NCI-H146 (cell line): ENCODE data around the gene WDR75.
A peak's percentile ranks its signal among the peaks of the same experiment; 100 is the strongest.
"Not testable (repeated sequence)": the region's sequence is repeated elsewhere in the genome, so short reads cannot be mapped to it uniquely, and the experiment has no call there.

Experiments used
- DNase-seq: peaks from one replicate; lab custom pipeline; 2025; lab: John Stamatoyannopoulos, UW

Gene WDR75

DNA sequence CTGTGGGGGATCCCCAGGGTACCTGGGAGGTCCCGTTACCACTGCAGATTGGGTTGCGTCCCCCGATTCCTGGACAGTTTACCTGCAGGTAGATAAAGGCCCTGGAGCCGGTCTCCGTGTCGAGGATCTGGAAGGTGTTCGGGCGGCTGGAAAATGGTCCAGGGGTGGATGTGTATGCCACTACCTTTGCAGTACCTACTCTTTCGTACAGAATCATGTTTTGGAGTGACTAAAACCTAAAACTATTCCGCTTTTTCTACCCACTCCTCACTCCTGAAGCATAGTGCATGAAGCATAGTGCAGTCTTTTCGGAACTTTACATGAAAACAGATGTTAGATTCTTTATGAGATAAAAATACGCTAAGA is 418 bp downstream of the WDR75 start:
- no peak for DNase-seq

DNA sequence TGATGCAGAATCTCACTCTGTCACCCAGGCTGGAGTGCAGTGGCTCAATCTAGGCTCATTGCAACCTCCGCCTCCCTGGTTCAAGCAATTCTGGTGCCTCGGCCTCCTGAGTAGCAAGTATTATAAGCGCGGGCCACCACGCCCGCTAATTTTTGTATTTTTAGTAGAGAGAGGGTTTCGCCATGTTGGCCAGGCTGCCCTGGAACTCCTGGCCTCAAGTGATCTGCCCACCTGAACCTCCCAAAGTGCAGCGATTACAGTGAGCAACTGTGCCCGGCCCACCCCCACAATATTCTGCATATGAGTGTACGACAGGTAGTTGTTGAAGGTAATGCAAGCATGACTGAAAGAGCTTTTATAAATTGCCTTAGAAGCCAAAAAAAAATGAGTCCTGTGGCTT is 1.2 kb downstream of the WDR75 start:
- DNase-seq = no peak

DNA sequence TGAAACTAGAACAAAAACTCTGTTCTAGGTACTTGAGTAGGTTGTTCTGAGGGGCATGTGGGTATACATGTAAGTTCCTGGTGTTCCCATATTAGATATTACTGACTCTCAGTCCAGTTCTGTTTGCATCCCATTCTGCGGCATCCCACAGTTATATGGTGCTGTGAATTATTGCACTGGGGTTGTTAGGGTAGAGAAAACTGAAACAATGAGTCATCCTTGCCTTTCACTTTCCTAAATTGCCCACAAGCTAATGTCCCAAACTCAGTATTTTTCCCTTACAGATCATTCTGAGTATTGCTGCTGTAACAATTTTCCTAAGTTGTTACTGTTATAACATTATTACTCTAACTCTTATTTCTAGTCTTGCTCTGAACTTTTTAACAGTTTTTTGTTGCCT is 3.0 kb downstream of the WDR75 start:
- DNase-seq = no peak

DNA sequence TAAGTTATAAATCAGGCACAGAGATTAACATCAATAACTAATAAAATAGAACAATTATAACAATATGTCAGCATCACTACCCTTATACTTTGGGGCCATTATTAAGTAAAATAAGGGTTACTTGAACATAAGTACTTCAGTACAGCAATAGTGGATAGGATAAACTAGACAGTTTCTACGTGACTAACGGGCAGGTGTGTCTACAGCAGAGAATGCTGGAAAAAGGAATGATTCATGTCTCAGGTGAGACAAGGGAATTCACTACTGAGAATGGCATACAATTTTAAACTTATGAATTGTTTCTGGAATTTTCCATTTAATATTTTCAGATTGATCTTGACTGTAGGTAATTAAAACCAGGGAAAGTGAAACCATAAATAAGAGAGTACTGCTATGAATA is 5.5 kb downstream of the WDR75 start:
- no peak for DNase-seq

DNA sequence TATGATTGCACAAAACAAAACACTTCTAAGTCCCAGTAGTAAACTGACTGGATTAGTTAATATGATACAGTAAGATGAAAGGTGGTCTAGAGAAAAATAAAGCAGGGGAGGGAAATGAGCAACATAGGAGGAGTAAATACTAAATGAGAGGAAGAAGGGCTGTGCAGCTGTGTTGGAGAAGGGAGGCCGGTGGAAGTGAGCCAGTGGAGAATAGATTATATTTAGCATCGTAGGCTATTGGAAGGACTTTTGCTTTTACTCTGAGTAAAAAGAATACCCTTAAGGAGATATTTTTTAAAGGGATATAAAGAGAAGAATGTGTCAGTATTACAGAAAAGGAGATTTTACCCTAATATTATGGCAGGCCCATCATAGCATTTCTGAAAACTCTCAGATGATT is 12.7 kb downstream of the WDR75 start:
- no peak for DNase-seq

DNA sequence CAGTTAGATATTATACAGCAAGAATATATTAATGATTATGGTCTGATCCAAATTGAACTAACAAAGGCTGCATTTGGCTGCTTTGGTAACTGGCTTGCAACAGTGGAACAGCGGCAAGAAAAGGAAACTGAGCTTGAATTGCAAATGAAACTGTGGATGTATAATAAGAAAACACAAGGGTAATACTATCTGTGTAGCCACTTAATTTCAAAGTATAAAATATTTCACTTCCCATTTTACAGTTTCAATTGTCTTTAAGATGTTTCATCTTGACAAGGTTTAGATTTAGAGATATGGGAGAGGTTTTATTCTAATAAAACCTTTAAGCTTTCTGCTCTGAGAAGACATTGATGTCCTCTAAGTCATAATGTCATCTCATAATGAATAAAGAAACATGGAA is 23.8 kb downstream of the WDR75 start:
- DNase-seq = no peak

DNA sequence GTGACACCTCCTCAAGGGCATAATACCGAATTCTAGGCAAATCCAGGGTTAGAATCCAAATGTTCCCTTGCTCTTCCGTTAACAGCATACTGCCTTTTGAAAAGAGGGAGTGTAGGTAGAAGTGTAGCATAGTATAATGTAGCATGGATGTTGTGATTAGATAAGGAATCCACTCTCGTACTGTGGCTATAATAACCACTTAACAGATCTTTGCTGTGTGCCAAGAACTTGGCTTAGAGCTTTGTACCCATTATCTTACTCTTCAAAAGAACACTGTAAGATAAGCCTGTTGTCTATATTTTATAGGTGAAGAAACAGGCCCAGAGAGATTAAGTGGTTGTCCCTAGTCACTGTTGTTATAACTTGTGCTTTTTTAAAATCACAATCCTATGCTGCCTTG is 24.2 kb downstream of the WDR75 start:
- DNase-seq = no peak

DNA sequence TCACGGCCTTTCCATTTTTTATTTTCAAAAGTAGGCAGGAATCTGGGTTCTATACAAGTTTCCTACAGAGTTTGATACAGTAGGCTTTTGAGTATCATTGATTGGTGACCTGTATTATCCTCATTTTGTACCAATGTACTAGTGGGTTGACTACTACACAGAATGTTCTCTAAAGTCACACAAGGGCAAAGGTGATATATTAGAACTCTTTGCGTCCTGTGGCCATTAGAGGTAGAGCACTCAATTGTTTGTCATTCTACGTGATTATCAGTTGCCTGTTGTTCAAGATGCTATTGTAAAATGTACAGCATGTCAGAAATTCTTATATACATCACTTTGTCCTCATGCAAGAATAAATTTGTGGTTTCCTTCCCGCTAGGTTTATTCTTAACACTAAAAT is 24.8 kb downstream of the WDR75 start:
- no peak for DNase-seq

DNA sequence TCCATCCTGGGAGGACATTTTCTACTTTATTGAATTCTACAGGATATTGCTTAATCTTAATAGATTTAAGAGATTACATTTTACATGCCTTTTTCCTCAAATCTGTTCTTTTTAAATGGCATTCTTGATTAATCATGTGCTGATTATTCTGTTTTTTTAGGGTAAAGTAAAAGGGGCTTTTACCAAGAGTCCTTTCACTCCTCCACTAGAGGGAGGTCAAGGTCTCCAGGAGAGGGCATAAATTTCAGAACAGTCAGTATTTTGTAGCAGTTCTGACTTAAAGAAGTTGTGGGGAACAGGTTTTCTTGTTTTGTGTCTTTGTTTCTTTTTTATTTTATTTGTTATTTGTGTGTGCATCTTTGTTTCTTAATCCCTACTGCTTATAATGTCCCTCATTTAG is 25.4 kb downstream of the WDR75 start:
- peak; percentile 2 for DNase-seq

DNA sequence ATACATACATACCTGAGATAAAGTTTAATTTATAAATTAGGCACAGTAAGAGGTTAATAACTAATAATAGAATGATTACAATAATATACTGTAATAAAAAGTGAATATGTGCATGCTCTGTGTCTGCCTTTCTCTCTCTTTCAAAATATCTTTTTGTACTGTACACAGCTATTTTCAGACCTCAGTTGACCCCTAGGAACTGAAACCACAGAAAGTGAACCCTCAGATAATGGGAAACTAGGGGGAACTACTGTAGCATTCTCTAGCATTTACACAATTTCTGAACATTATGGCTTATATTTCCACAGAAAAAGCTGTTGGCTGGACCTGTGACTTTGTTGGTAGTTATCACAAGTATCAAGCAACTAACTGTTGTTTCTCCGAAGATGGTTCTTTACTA is 25.9 kb downstream of the WDR75 start:
- DNase-seq = no peak

DNA sequence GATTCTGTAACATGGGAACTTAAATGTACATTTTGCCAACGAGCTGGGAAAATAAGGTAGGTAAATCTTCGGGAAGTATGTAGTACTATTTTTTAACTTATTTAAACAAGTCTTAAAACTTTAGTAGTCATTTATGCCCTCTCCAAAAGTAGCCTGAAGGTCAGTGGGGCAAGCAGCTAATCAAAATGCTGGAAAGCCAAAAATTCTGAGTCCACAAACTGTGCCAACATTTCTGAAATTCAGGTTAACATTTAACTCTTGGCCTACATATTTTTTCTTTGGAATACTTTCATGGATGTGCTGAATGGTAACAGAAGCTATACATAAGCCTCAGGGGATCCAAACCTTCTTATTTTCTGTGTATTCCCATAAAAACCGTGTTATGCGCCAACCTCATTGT is 26.3 kb downstream of the WDR75 start:
- no peak for DNase-seq

DNA sequence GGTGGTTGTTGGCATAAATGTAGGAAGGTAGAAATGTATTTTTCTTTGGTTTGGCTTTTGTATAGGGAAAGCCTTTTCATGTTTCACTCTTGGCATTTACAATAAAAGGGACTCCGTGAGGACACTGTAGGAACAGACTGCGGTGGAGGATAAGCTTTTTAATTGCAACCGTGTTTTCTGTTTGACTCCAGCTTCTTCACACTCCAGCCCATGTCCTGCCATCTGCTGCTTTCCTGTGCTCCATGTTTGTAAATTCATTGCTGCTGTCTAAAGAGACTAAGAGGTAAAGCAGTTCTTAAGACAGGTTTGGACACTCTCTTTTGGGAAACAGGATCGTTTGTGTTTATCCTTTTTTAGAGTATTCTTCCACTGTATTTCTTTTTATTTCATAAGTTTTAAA is 33.3 kb downstream of the WDR75 start:
- no peak for DNase-seq

DNA sequence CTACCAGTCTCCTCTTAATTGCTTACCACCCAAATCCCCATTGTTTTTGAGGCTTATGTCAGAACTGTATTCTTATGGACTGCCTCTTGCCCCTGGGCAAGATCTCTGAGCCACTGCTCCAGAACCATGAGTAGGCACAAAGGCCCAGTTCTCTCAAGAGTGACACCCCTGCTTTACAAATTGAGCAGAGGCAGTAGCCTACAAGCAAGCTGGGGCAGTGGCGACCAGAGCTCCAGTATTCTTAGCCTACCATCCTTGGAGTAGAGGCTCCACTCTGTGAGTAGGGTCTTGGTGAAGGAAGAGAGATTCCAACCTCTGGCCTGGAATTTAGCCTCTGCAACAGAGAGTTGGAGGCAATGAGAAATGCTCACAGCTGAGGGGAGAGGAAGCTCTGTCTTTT is 36.5 kb downstream of the WDR75 start:
- no peak for DNase-seq

DNA sequence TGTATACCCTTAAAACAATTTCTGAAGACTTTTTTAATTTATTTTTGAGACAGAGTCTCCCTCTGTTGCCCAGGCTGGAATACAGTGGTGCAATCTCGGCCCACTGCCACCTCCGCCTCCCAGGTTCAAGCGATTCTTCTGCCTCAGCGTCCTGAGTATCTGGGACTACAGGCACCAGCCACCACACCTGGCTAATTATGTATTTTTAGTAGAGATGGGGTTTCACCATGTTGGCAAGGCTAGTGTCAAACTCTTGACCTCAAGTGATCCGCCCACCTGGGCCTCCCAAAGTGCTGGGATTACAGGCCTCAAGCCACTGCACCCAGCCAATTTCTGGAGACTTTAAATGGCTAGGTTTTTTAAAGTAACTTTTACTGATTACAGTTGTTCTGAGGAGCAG is 37.0 kb downstream of the WDR75 start:
- not testable (repeated sequence) for DNase-seq

DNA sequence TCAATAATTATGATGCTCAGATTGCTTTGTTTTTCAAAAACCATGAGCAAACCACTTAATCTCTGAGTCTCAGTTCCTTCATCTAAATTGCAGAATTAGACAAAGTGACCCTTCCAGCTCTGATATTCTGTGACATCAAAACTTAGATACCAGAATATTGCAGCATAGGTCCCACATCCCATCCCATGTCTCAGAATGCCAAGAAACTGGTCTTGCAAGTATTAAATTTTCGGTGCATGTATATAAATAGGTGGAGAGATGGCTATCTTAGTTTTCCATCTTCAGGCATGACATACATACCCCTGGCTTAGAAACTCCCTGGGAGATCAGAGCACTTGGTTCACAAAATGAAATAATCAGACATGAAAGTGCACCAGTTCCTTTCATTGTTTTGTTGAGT is 39.8 kb downstream of the WDR75 start:
- DNase-seq = no peak

DNA sequence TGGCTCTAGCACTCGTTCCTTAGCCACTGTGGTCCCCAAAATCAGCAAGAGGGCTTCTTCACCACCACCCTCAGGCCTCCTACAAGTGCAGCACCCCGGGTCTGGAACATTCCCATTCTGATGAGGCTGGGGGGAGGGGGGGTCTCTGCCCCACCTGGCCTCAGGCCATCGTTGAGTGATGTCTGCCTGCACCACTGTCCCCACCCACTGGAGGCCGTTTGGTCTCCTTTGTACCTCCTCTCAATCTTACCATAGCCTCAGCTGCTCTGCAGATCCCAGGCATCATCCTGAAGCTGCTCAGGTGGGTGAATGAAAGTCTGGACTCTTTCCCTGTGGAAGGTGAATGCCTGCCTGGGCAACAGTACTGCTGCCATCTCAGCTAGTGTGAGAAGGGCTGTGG is 42.3 kb downstream of the WDR75 start:
- no peak for DNase-seq

DNA sequence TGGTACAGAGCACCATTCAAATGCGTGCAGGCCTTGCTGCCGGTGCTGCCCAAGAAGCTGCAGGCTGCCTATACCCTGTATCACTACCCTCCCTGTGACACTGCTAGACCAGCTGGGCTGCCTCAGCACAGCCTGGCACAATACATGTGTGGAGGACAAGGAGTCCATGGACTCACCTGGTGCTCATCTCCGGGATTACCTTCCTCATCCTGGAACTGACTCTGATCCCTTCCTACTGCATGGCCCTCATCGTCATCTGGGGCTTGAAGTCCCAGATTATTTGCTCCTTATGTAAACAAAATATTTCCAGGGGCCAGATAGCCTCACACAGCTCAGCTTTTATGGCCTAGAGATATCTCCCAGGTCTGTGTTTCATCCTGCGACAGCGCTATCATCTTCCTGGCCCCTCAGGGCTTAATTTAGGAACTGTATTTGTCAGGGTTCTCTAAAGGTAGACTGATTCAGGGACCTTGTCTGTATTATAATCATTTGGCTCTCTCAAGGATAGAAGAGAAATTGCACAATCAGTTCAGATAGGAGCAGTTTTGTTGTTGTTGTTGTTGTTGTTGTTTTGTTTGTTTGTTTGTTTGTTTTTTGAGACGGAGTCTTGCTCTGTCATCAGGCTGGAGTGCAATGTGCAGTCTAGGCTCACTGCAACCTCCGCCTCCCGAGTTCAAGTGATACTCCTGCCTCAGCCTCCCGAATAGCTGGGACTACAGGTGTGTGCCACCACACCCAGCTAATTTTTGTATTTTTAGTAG is 42.9 kb downstream of the WDR75 start:
- DNase-seq = no peak

DNA sequence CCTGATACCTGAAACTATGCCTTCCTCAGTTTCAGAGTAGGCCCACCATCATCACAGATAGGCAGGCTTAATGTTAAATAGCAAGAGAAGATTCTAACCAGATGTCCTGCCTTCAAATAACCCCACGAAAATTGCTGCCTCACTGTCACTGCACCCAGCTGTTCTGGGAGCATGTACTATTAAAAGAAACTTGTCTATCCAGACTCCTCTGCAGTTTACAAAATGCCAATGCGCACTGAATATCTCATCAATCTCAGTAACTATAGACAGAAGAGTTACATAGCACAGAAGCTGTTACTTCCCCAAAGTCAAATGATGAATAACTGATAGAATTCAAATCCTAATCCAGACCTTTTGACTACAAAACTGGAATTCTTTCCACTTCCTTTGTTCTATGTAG is 43.9 kb downstream of the WDR75 start:
- DNase-seq = no peak

DNA sequence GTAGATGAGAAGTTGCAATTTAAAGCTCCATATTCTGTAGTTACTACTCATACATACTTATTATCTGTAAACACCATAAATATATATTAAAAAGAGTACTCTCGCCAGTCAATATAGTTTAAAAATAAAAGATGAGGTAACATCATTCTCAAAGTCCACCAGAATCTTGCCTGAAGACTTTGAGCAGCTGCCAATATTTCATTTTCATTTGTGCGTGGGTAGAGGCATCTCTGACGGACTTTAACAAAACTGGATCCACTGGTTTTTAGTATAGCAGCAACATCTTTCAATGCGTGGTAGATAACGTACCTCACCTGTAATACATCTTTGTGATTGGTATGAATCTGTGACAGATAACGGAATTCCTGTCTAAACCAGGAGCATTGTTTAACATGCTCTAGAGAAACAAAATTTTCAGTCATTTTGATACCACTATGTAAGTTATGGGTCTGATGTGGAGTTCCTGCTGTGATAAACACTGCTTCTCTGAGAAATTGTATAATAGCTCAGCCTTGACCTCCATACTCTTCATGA is 45.0 kb downstream of the WDR75 start:
- no peak for DNase-seq

DNA sequence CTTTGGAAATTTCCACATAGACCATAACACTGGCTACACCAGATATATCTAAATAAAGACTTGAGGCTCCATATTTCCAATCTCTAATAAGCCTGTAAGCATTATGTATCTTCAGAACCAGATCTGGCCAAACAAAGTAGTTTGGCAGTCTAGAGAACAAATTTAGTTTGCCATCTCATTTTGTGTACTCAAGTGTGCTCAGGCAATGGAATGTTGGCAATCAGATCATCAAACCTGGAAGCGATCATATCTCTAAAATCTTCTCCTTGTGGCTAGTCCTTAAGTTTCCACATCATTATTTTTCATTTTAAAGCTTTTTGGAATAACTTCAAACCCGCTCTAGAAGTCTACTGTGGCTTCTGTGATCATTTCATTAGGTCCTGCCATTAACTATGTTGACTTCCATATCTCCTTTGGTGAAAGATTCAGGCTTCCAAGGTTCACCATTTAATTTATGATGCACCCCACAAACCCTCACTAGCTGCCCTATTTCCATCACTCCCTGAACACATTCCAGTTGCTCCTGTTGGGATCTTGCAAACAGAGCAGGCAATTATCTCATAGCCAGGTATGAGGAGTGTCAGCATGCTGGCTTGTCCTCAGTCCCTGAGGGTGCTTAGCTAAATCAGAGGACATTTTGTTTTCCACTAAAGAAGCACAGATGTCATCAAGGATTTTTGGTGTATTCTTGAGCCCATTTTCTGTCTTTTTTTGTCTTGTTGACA is 46.2 kb downstream of the WDR75 start:
- DNase-seq = no peak

DNA sequence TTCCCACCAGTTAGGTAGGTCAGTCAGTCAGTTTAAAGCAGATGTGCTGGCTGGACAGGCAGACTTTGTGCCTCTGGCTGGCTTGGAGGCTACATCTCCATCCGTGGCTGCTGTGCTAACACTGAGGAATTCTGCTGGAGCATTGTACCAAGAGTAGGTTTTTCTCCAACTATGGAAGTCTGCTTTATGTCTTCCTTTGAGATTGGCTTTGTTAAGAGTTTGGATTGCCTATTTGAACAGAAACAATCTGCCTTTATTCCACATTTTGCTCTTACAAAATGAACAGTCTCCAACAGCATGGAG is 46.7 kb downstream of the WDR75 start:
- DNase-seq = no peak

DNA sequence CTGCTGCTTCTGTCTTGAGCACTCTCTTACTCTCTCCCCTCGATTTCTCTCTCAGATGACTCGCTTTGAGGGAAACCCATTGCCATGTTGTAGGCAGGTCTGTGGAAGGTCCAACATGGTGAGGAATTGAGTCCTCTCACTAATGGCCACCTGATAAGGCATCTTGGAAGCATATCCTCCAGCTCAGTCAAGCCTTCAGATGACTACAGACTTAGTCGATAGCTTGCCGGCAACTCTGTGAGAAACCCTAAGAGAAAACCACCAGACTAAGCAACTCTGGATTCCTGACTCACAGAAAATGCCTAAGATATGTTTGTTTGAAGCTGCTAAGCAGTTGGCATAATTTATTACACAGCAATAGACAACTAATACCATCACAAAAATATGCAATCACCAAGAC is 51.2 kb downstream of the WDR75 start:
- DNase-seq = no peak

DNA sequence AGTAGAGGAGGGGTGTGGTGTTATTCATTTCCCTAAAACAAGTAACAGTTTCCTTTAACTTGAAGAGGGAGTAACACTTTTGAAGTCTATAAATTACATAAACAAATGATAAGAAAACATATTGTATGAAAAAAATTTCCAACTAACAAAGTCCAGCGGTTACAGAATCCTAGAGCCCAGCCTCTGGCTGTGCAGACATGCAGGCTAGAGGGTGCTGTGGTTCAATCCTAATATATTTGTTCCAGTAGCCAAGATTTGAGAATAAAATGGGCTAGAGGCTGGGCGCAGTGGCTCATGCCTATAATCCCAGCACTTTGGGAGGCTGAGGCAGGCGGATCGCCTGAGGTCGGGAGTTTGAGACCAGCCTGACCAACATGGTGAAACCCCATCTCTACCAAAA is 56.9 kb downstream of the WDR75 start:
- no peak for DNase-seq

DNA sequence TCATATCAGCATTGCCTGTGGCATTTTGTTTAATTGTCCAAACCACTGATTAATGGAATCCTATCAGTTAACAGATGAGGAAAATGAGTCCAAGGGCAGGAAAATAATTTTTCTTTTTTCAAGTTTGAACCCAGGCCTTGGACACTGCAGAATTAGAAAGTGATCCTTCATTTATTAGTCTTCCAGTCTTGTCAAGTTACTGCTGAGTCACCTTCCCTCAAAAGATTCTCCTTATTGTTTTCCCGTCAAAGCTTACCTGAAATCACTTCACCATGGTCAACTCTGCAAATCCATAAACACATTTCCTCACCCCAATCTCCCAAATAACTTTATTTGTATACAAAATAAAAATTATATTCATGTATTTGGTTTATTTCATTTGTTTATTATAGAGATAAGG is 57.9 kb downstream of the WDR75 start:
- DNase-seq = no peak
